ENCODE data around the gene ACTRT3. TPM values are rescaled to one million over a fixed set of nuclear protein-coding genes. Genes with fewer than 3 reads are reported as not detected.

The ACTRT3 gene
- total and polyA plus RNA-seq, 2 of the 13 experiments (the other 11 are each of a cell fraction or from before 2014, with no cell fraction given): 0.42 to 0.97 TPM

- TF ChIP-seq ZNF775 (CRISPR knock-in tag; IDR thresholded peaks at IDR 0.05; ENCODE audit: borderline replicate concordance): peak; percentile 79
- peak; percentile 68 for TF ChIP-seq ZBTB7B (CRISPR knock-in tag; IDR thresholded peaks at IDR 0.05)
- TF ChIP-seq MAF1 (CRISPR knock-in tag; IDR thresholded peaks at IDR 0.05; ENCODE audit: borderline replicate concordance): peak; percentile 60; the same call in 1 of the 2 replicates
- TF ChIP-seq MXD3 (CRISPR knock-in tag; IDR thresholded peaks at IDR 0.05): peak; percentile 82; the same call in 1 of the 2 replicates
- TF ChIP-seq ZNF615 (CRISPR knock-in tag; IDR thresholded peaks at IDR 0.05; ENCODE audit: borderline replicate concordance): no peak
- TF ChIP-seq RORA (CRISPR knock-in tag; IDR thresholded peaks at IDR 0.05): no peak
- TF ChIP-seq MTA3 (CRISPR knock-in tag; IDR thresholded peaks at IDR 0.05): no peak
- no peak for TF ChIP-seq ZNF674 (CRISPR knock-in tag; IDR thresholded peaks at IDR 0.05; ENCODE audit: low read depth)
- 0 out of 2 replicates have a peak, but pooled peaks have one; percentile 16 for TF ChIP-seq RNF2 (conservative IDR thresholded peaks at IDR 0.05; ENCODE audit: low read depth)
- no peak for TF ChIP-seq CBX2 (IDR thresholded peaks at IDR 0.05; ENCODE audit: low read depth, low read length)
- TF ChIP-seq CBX2 (CRISPR knock-in tag; IDR thresholded peaks at IDR 0.05; ENCODE audit: low read depth): no peak
- TF ChIP-seq ZBTB1 (CRISPR knock-in tag; IDR thresholded peaks at IDR 0.05; ENCODE audit: borderline replicate concordance): no peak
- TF ChIP-seq ZFP36 (IDR thresholded peaks at IDR 0.05; ENCODE audit: borderline replicate concordance, low read depth, low read length, partially characterized antibody): no peak
- TF ChIP-seq CREB1 (IDR thresholded peaks at IDR 0.05): peak; percentile 91
- TF ChIP-seq CREB1 (CRISPR knock-in tag; IDR thresholded peaks at IDR 0.05): peak; percentile 96
- peak; percentile 75; the same call in 1 of the 2 replicates for TF ChIP-seq ZNF891 (CRISPR knock-in tag; IDR thresholded peaks at IDR 0.05)
- TF ChIP-seq ARID5B (CRISPR knock-in tag; IDR thresholded peaks at IDR 0.05): peak; percentile 37; the same call in 1 of the 2 replicates
- no peak for TF ChIP-seq PRMT3 (CRISPR knock-in tag; IDR thresholded peaks at IDR 0.05; ENCODE audit: borderline replicate concordance, low read depth)
- TF ChIP-seq CENPX (CRISPR knock-in tag; IDR thresholded peaks at IDR 0.05): no peak
- peak; percentile 59; the same call in 1 of the 2 replicates for TF ChIP-seq NFAT5 (CRISPR knock-in tag; IDR thresholded peaks at IDR 0.05)
These were observed 3.8 kb upstream of the ACTRT3 start, which contains the start of gene MYNN (continued) for GRCh38 chr3:169772897-169773816.
